Activated naive CD4-positive, alpha-beta T cell treated with anti-CD3 and anti-CD28 coated beads, Interleukin-2, amount 10 ng/mL, durations not matched to agents 7 days and 5 days (primary cell): Measurements from ENCODE around the gene NABP1.
A peak's percentile ranks its signal among the peaks of the same experiment; 100 is the strongest.

ENCODE experiments used
- CTCF ChIA-PET: fragments of 350-600 bp; sonication (Branson Sonifier 250); formaldehyde crosslinking; loops from one replicate; lab custom pipeline; 2021; ENCODE audit warnings: antibody characterized with exemption; lab: Charles Lee
- DNase-seq: peaks from one replicate; pipeline ENCODE4 v3.0.0-alpha.2; 2020
- H3K27ac Mint-ChIP-seq: one replicate; pipeline ENCODE4 v1.8.0; 2021; ENCODE audit warnings: mild to moderate bottlenecking, moderate library complexity, mixed read lengths
- H3K27me3 Mint-ChIP-seq: one replicate; pipeline ENCODE4 v1.8.0; 2021; ENCODE audit warnings: mild to moderate bottlenecking, mixed read lengths
- H3K36me3 Mint-ChIP-seq: one replicate; pipeline ENCODE4 v1.8.0; 2021; ENCODE audit warnings: mixed read lengths
- H3K4me1 Mint-ChIP-seq: one replicate; pipeline ENCODE4 v1.8.0; 2021; ENCODE audit warnings: mixed read lengths
- H3K4me3 Mint-ChIP-seq: one replicate; pipeline ENCODE4 v1.8.0; 2021; ENCODE audit warnings: mild to moderate bottlenecking, moderate library complexity, mixed read lengths
- H3K9me3 Mint-ChIP-seq: one replicate; pipeline ENCODE4 v1.8.0; 2021; ENCODE audit warnings: mixed read lengths

Gene NABP1

GRCh38 chr2:191680639-191681038 is 2.7 kb downstream of the NABP1 start:
- Mint-ChIP-seq H3K36me3 (peaks cover 44% of the 10 kb centered on the region), H3K4me1 (peaks cover 68% of the 10 kb centered on the region), H3K27me3 (no peaks in the 10 kb centered on the region), H3K27ac (peak overlapping the region; percentile 100), H3K4me3 (peak overlapping the region; percentile 99), H3K9me3 (no peaks in the 10 kb centered on the region)
- no peak for DNase-seq
- CTCF ChIA-PET: interaction anchor here (0.8 to 1.2 kb wide), 3 partner anchors 95 to 114 kb away, joined by 3 to 5 read pairs (median 4); no protein-coding TSS in a partner anchor

GRCh38 chr2:191682126-191682525 is 4.2 kb downstream of the NABP1 start:
- no peak overlapping the region for H3K27ac Mint-ChIP-seq
- no peaks in the 10 kb centered on the region for H3K9me3 Mint-ChIP-seq
- peaks cover 59% of the 10 kb centered on the region for H3K4me1 Mint-ChIP-seq
- no peak for DNase-seq
- peaks cover 56% of the 10 kb centered on the region for H3K36me3 Mint-ChIP-seq
- H3K4me3 Mint-ChIP-seq: peak overlapping the region; percentile 15
- CTCF ChIA-PET: interaction anchor here (1.0 to 1.1 kb wide), 2 partner anchors 71 to 115 kb away, joined by 3 read pairs; no protein-coding TSS in a partner anchor
- H3K27me3 Mint-ChIP-seq: no peaks in the 10 kb centered on the region

GRCh38 chr2:191686066-191686465 is 8.1 kb downstream of the NABP1 start:
- CTCF ChIA-PET: interaction anchor here (0.7 to 3.9 kb wide), 4 partner anchors 46 to 120 kb away, joined by 3 to 13 read pairs (median 8); no protein-coding TSS in a partner anchor
- H3K4me1 Mint-ChIP-seq: peaks cover 49% of the 10 kb centered on the region
- no peak for DNase-seq
- H3K9me3 Mint-ChIP-seq: no peaks in the 10 kb centered on the region
- no peak overlapping the region for H3K4me3 Mint-ChIP-seq
- H3K27me3 Mint-ChIP-seq: no peaks in the 10 kb centered on the region
- H3K27ac Mint-ChIP-seq: no peak overlapping the region
- peaks cover 56% of the 10 kb centered on the region for H3K36me3 Mint-ChIP-seq

GRCh38 chr2:191686729-191687128 is 8.8 kb downstream of the NABP1 start:
- Mint-ChIP-seq H3K4me3 (no peak overlapping the region), H3K4me1 (peaks cover 43% of the 10 kb centered on the region), H3K27me3 (no peaks in the 10 kb centered on the region), H3K9me3 (no peaks in the 10 kb centered on the region), H3K27ac (no peak overlapping the region), H3K36me3 (peaks cover 52% of the 10 kb centered on the region)
- no peak for DNase-seq
- CTCF ChIA-PET: interaction anchor here (0.7 to 3.9 kb wide), 4 partner anchors 45 to 122 kb away, joined by 3 to 13 read pairs (median 8); no protein-coding TSS in a partner anchor

GRCh38 chr2:191687867-191688266 is 9.9 kb downstream of the NABP1 start:
- peaks cover 32% of the 10 kb centered on the region for H3K4me1 Mint-ChIP-seq

GRCh38 chr2:191688934-191689695 is 11.2 kb downstream of the NABP1 start:
- peaks cover 22% of the 10 kb centered on the region for H3K4me1 Mint-ChIP-seq
- H3K9me3 Mint-ChIP-seq: no peaks in the 10 kb centered on the region
- H3K27ac Mint-ChIP-seq: no peak overlapping the region
- no peaks in the 10 kb centered on the region for H3K27me3 Mint-ChIP-seq
- no peak overlapping the region for H3K4me3 Mint-ChIP-seq
- CTCF ChIA-PET: interaction anchor here (0.7 to 2.4 kb wide), 8 partner anchors 13 to 133 kb away, joined by 3 to 12 read pairs (median 4); no protein-coding TSS in a partner anchor
- DNase-seq: no peak
- H3K36me3 Mint-ChIP-seq: peaks cover 38% of the 10 kb centered on the region

More at GRCh38 chr2:191687867-191688266, 9.9 kb downstream of the NABP1 start:
- DNase-seq: no peak
- H3K36me3 Mint-ChIP-seq: peaks cover 43% of the 10 kb centered on the region
- no peak overlapping the region for H3K4me3 Mint-ChIP-seq
- no peak overlapping the region for H3K27ac Mint-ChIP-seq
- no peaks in the 10 kb centered on the region for H3K9me3 Mint-ChIP-seq
- no peaks in the 10 kb centered on the region for H3K27me3 Mint-ChIP-seq
- CTCF ChIA-PET: interaction anchor here (0.7 to 2.4 kb wide), 5 partner anchors 12 to 121 kb away, joined by 3 to 12 read pairs (median 5); no protein-coding TSS in a partner anchor

GRCh38 chr2:191690327-191690726 is 12.4 kb downstream of the NABP1 start:
- no peaks in the 10 kb centered on the region for H3K9me3 Mint-ChIP-seq
- peaks cover 21% of the 10 kb centered on the region for H3K4me1 Mint-ChIP-seq
- CTCF ChIA-PET: interaction anchor here (0.6 to 2.4 kb wide), 2 partner anchors 123 to 151 kb away, joined by 3 to 12 read pairs; no protein-coding TSS in a partner anchor

GRCh38 chr2:191691016-191691735 is 13.2 kb downstream of the NABP1 start:
- DNase-seq: peak; percentile 64
- no peak overlapping the region for H3K27ac Mint-ChIP-seq

More at GRCh38 chr2:191690327-191690726, 12.4 kb downstream of the NABP1 start:
- Mint-ChIP-seq H3K36me3 (peaks cover 38% of the 10 kb centered on the region), H3K27ac (no peak overlapping the region), H3K4me3 (no peak overlapping the region), H3K27me3 (no peaks in the 10 kb centered on the region)
- no peak for DNase-seq

GRCh38 chr2:191691898-191692297 is 14.0 kb downstream of the NABP1 start:
- Mint-ChIP-seq H3K4me3 (no peak overlapping the region), H3K4me1 (peaks cover 14% of the 10 kb centered on the region), H3K27me3 (no peaks in the 10 kb centered on the region), H3K27ac (no peak overlapping the region), H3K9me3 (no peaks in the 10 kb centered on the region), H3K36me3 (peaks cover 26% of the 10 kb centered on the region)
- CTCF ChIA-PET: interaction anchor here (0.7 to 3.1 kb wide), 13 partner anchors 15 to 470 kb away, joined by 3 to 23 read pairs (median 5); no protein-coding TSS in a partner anchor
- no peak for DNase-seq

More at GRCh38 chr2:191691016-191691735, 13.2 kb downstream of the NABP1 start:
- Mint-ChIP-seq H3K4me1 (peaks cover 16% of the 10 kb centered on the region), H3K27me3 (no peaks in the 10 kb centered on the region), H3K36me3 (peaks cover 32% of the 10 kb centered on the region), H3K4me3 (no peak overlapping the region), H3K9me3 (no peaks in the 10 kb centered on the region)
- CTCF ChIA-PET: interaction anchor here (0.6 to 3.1 kb wide), 14 partner anchors 15 to 471 kb away, joined by 3 to 23 read pairs (median 4); no protein-coding TSS in a partner anchor

GRCh38 chr2:191692502-191693115 is 14.7 kb downstream of the NABP1 start:
- DNase-seq: no peak
- H3K27me3 Mint-ChIP-seq: no peaks in the 10 kb centered on the region
- H3K4me3 Mint-ChIP-seq: no peak overlapping the region
- H3K9me3 Mint-ChIP-seq: no peaks in the 10 kb centered on the region
- peaks cover 14% of the 10 kb centered on the region for H3K4me1 Mint-ChIP-seq
- CTCF ChIA-PET: interaction anchor here (0.7 to 3.1 kb wide), 7 partner anchors 16 to 135 kb away, joined by 3 to 20 read pairs (median 4); no protein-coding TSS in a partner anchor
- H3K27ac Mint-ChIP-seq: no peak overlapping the region
- H3K36me3 Mint-ChIP-seq: peaks cover 23% of the 10 kb centered on the region

GRCh38 chr2:191693166-191693565 is 15.2 kb downstream of the NABP1 start:
- CTCF ChIA-PET: interaction anchor here (1.3 to 3.1 kb wide), 2 partner anchors 124 to 126 kb away, joined by 4 to 20 read pairs; no protein-coding TSS in a partner anchor
- peaks cover 22% of the 10 kb centered on the region for H3K36me3 Mint-ChIP-seq
- H3K27ac Mint-ChIP-seq: no peak overlapping the region

GRCh38 chr2:191693778-191694177 is 15.8 kb downstream of the NABP1 start:
- no peak overlapping the region for H3K4me3 Mint-ChIP-seq
- CTCF ChIA-PET: interaction anchor here (3.1 kb wide), 1 partner anchor 125 kb away, joined by 20 read pairs; no protein-coding TSS in a partner anchor
- H3K4me1 Mint-ChIP-seq: peaks cover 10% of the 10 kb centered on the region
- no peak for DNase-seq
- H3K27me3 Mint-ChIP-seq: no peaks in the 10 kb centered on the region
- H3K27ac Mint-ChIP-seq: no peak overlapping the region
- H3K9me3 Mint-ChIP-seq: no peaks in the 10 kb centered on the region
- peaks cover 18% of the 10 kb centered on the region for H3K36me3 Mint-ChIP-seq

More at GRCh38 chr2:191693166-191693565, 15.2 kb downstream of the NABP1 start:
- Mint-ChIP-seq H3K9me3 (no peaks in the 10 kb centered on the region), H3K27me3 (no peaks in the 10 kb centered on the region), H3K4me3 (no peak overlapping the region), H3K4me1 (peaks cover 14% of the 10 kb centered on the region)
- DNase-seq: no peak

- peaks cover 20% of the 10 kb centered on the region for H3K36me3 Mint-ChIP-seq
- H3K4me1 Mint-ChIP-seq: peaks cover under 1% of the 10 kb centered on the region
- no peaks in the 10 kb centered on the region for H3K9me3 Mint-ChIP-seq
- H3K27me3 Mint-ChIP-seq: no peaks in the 10 kb centered on the region
- H3K4me3 Mint-ChIP-seq: no peak overlapping the region
- CTCF ChIA-PET: interaction anchor here (0.9 to 2.0 kb wide), 7 partner anchors 11 to 467 kb away, joined by 3 to 7 read pairs (median 5); no protein-coding TSS in a partner anchor
- H3K27ac Mint-ChIP-seq: no peak overlapping the region
- DNase-seq: no peak
Observed at GRCh38 chr2:191696001-191696400, 18.1 kb downstream of the NABP1 start.
